Heart right ventricle (tissue), 16 donors: ENCODE results near the gene MTHFSD. TPM values are rescaled to one million over a fixed set of nuclear protein-coding genes. Genes with fewer than 3 reads are reported as not detected.

Source experiments
- ATAC-seq, 8 donors: fragments of 200-7000 bp; cut with Tn5 transposase; one replicate each; pipeline ENCODE4 v1.9.1; 2020; ENCODE audit warnings: mild to moderate bottlenecking in 8 of 8, moderate library complexity in 8 of 8, moderate number of reproducible peaks in 1 of 8
- DNase-seq, 2 donors: peaks; one replicate each; pipeline ENCODE4 v3.0.0-alpha.2; 2020
- H3K27ac ChIP-seq, 10 donors: fragments of 200-600 bp; sonication (generic) in 2 of 10; one replicate each; pipeline versions ENCODE4 v1.5.0 to v1.8.0; 2020 to 2022; ENCODE audit warnings: mild to moderate bottlenecking in 3 of 10
- H3K27me3 ChIP-seq, 7 donors: fragments of 200-600 bp; one replicate each; pipeline ENCODE4 v1.8.0; 2021 to 2022; ENCODE audit warnings: mild to moderate bottlenecking in 2 of 7
- H3K36me3 ChIP-seq, 9 donors: fragments of 200-600 bp; sonication (generic) in 1 of 9; one replicate each; pipeline versions ENCODE4 v1.5.0 to v1.8.0; 2020 to 2022; ENCODE audit warnings: mild to moderate bottlenecking in 2 of 9
- H3K4me1 ChIP-seq, 9 donors: fragments of 200-600 bp; sonication (generic) in 1 of 9; one replicate each; pipeline versions ENCODE4 v1.5.0 to v1.8.0; 2020 to 2022; ENCODE audit warnings: mild to moderate bottlenecking in 4 of 9
- H3K4me3 ChIP-seq, 10 donors: fragments of 200-600 bp; sonication (generic) in 2 of 10; one replicate each; pipeline versions ENCODE4 v1.5.0 to v1.8.0; 2020 to 2022; ENCODE audit warnings: mild to moderate bottlenecking in 7 of 10, moderate library complexity in 2 of 10
- H3K9me3 ChIP-seq, 11 donors: fragments of 200-600 bp in 10 of 11; sonication (generic) in 2 of 11; one replicate each; pipeline versions ENCODE4 v1.5.0 to v1.8.0; 2013 to 2022; ENCODE audit warnings: mild to moderate bottlenecking in 2 of 11, control low read depth in 1 of 11, moderate library complexity in 1 of 11
- WGBS, 2 donors: extraction: QIAGEN DNeasy Blood & Tissue Kit; methylation state at CpG; one replicate each; pipeline ENCODE4 v1.1.7; 2013; ENCODE audit warnings: inconsistent platforms in 1 of 2; 5-methylcytosine and 5-hydroxymethylcytosine counted together
- intact Hi-C, 10 donors: fragments of 100-400 bp; cut with DNase I; formaldehyde crosslinking; loops; one replicate each; pipeline versions ENCODE4 v1.11.1 to v1.14.2; 2022
- polyA plus RNA-seq, 2 donors: library from polyadenylated mRNA; stranded (reverse); fragments of 200-250 nt; gene quantifications; one replicate each; pipeline ENCODE4 v1.2.3, GENCODE V29; 2013
- total RNA-seq, 10 donors: library from RNA; stranded (reverse); fragmentation: NEBNext Ultra II Directional in 3 of 10; extraction: Animal tissue kit (Norgen Biotek cat#: 25700) in 3 of 10; gene quantifications; one replicate each; pipeline versions ENCODE4 v1.2.1 to v1.2.4, GENCODE V29; 2021 to 2023
- TF ChIP-seq, protein P1 (sequence below), 9 donors: fragments of 200-600 bp; sonication (generic) in 2 of 9; IDR thresholded peaks; one replicate each; pipeline versions ENCODE4 v1.5.0 to v1.8.0; 2021 to 2022; ENCODE audit warnings: antibody characterized with exemption in 9 of 9, mild to moderate bottlenecking in 5 of 9, moderate library complexity in 1 of 9
- donor health status: Arrhythmogenic right ventricular cardiomyopathy.
- donor health status: ischemic (EF 13 %, LVEDD 7.1; RV severe dilation, severe dysfunction).
- donor health status: healthy with polysubstance abuse.
- donor health status: DM: no; HTN: yes; CAD: no.
- donor health status: DM: no; HTN: no; CAD: no.
- donor health status: ischemic (EF 25% LVEDD 6.9; RV normal size, moderate dysfunction).
- donor health status: ischemic (EF 25% LVEDD 5.7; RV mildly dilated, moderate dysfunction).
- donor health status: healthy.
- donor health status: DM: yes; HTN: yes; CAD: no.
- donor health status: Ischemic cardiomyopathy.
- donor health status: ischemic (EF 35%, LVEDD 5.7; RV mildly dilated, moderate dysfunction).
- donor health status: nonischemic (EF 11% LVEDD 7.7; RV severe dilation, severe dysfunction).
- donor health status: DM: yes; HTN: yes; CAD: no.
- donor health status: PGD.
- donor health status: ischemic (EF 29% LVEDD 5.4; RV normal size, mild dysfunction).
- donor health status: nonischemic (EF 23%, LVEDD 6.1; RV moderate dilation, normal function).

The MTHFSD gene
- total and polyA plus RNA-seq, 12 donors: 5.1 to 13.1 (median 11.3) TPM

DNA sequence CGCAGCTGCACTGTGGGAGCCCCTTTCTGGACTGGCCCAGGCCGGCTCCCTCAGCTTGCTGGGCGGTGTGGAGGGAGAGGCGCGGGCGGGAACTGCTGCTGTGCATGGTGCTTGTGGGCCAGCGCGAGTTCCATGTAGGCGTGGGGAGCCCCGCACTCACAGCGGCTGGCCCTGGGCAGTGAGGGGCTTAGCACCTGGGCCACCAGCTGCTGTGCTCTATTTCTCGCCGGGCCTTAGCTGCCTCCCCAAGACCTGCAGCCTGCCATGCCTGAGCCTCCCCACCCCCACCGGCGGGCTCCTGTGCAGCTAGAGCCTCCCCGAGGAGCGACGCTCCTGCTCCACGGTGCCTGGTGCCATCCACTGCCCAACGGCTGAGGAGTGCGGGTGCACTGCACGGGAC, 1.7 kb downstream of the MTHFSD start:
- 96 to 98% methylated on average over 22 of the region's 22 CpGs for WGBS, 2 donors
- intact Hi-C loops: no loop called here
- ATAC-seq (no peak), DNase-seq (no peak)
- Histone ChIP-seq H3K36me3 (peaks cover 0 to 39% (median 0%) of the 10 kb centered on the region in 9 donors), H3K4me1 (peaks cover 0 to 22% (median 12%) of the 10 kb centered on the region in 9 donors), H3K9me3 (no peaks in the 10 kb centered on the region), H3K27ac (no peak overlapping the region), H3K27me3 (peaks cover 0 to 9% (median 0%) of the 10 kb centered on the region in 7 donors), H3K4me3 (no peak overlapping the region)
- TF ChIP-seq, protein P1, sequence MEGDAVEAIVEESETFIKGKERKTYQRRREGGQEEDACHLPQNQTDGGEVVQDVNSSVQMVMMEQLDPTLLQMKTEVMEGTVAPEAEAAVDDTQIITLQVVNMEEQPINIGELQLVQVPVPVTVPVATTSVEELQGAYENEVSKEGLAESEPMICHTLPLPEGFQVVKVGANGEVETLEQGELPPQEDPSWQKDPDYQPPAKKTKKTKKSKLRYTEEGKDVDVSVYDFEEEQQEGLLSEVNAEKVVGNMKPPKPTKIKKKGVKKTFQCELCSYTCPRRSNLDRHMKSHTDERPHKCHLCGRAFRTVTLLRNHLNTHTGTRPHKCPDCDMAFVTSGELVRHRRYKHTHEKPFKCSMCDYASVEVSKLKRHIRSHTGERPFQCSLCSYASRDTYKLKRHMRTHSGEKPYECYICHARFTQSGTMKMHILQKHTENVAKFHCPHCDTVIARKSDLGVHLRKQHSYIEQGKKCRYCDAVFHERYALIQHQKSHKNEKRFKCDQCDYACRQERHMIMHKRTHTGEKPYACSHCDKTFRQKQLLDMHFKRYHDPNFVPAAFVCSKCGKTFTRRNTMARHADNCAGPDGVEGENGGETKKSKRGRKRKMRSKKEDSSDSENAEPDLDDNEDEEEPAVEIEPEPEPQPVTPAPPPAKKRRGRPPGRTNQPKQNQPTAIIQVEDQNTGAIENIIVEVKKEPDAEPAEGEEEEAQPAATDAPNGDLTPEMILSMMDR (IDR thresholded peaks at IDR 0.05): no peak

DNA sequence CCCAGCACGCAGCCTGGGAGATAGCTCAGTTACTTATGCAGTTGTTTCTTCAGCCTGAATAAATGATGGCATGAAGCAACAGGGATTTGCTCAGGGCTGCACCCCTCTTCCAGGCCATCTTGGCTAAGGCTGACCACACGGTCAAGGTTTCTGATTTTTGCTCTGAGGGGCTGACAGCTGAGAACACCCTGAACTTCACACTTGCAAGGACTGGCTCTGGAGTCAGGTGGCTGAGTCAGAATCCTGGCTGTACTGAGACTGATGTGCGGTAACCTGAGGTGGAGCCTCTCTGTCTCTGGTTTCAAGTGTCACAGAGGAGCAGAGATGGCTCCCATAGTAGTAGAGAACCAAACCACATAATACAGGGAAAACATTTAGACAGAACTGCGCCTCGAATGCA, 4.8 kb downstream of the MTHFSD start:
- ATAC-seq (no peak), DNase-seq (no peak)
- Histone ChIP-seq H3K4me1 (peaks cover 0 to 36% (median 12%) of the 10 kb centered on the region in 9 donors), H3K27ac (no peak overlapping the region), H3K27me3 (no peaks in the 10 kb centered on the region), H3K36me3 (peaks cover 0 to 70% (median 4%) of the 10 kb centered on the region in 9 donors), H3K4me3 (no peak overlapping the region), H3K9me3 (no peaks in the 10 kb centered on the region)
- intact Hi-C loops: no loop called here
- 94 to 96% methylated on average over 5 of the region's 5 CpGs for WGBS, 2 donors
- TF ChIP-seq, protein P1 (IDR thresholded peaks at IDR 0.05): no peak

DNA sequence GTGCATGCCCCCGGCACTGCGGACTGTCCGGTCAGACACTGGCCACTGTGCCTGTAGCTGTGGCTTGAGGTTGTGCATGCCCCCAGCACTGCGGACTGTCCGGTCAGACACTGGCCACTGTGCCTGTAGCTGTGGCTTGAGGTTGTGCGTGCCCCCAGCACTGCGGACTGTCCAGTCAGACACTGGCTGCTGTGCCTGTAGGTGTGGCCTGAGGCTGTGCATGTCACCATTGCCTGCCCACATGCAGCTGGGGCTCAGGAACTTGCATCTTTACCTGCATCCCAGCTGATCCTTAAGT, 5.2 kb downstream of the MTHFSD start:
- Histone ChIP-seq H3K9me3 (no peaks in the 10 kb centered on the region), H3K27me3 (no peaks in the 10 kb centered on the region), H3K4me1 (peaks cover 0 to 36% (median 11%) of the 10 kb centered on the region in 9 donors), H3K4me3 (no peak overlapping the region), H3K27ac (no peak overlapping the region), H3K36me3 (peaks cover 0 to 74% (median 4%) of the 10 kb centered on the region in 9 donors)
- no peak for ATAC-seq
- intact Hi-C loops: no loop called here
- DNase-seq: no peak
- TF ChIP-seq, protein P1 (IDR thresholded peaks at IDR 0.05): no peak
- 98 to 99% methylated on average over 7 of the region's 7 CpGs for WGBS, 2 donors

DNA sequence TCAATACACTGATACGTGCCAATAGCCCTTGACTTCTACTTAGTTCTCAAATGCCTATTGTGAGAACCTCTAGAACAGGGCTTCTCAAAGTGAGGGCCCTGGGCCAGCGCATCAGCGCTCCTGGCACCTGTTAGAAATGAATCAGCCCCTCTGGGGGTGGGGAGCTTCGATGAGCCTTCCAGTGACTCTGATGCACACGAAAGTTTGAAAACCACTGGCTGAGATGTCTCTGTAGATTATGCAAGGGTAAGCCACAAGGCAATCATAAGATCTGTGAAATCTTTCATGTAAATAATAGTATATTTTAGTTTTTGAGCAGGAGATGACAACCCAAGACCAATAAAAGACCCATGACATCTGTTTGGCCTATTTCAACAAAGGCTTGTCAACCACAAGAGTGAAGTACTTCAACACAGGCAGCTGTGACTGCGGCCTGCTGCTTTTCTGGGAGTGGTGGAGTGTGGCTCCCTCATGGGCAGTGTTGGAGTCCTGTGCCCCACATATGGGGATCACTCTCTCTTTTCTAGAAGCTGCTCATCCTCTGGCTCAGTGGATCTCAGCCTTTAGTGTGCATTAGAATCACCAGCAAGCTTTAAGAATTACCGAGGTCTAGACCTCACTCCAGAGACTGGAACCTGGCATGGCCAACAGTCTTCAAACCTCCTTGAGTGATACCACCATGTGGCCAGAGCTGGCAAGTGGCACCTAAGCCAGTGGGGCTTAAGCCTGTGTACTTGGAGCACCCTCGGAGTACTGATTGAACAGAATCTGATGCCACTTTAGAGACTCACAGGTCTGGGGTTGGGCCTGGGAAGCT, 5.8 kb downstream of the MTHFSD start:
- no peaks in the 10 kb centered on the region for H3K9me3 ChIP-seq
- no peak for ATAC-seq
- WGBS, 2 donors: 80 to 90% methylated on average over 8 of the region's 8 CpGs
- H3K27me3 ChIP-seq: no peaks in the 10 kb centered on the region
- intact Hi-C loops: no loop called here
- H3K4me3 ChIP-seq: no peak overlapping the region
- H3K4me1 ChIP-seq: peaks cover 0 to 31% (median 6%) of the 10 kb centered on the region in 9 donors
- no peak overlapping the region for H3K27ac ChIP-seq
- TF ChIP-seq, protein P1 (IDR thresholded peaks at IDR 0.05): no peak
- peaks cover 0 to 80% (median 8%) of the 10 kb centered on the region in 9 donors for H3K36me3 ChIP-seq
- DNase-seq: no peak
